ENCODE data around the gene GAPVD1.

DNA sequence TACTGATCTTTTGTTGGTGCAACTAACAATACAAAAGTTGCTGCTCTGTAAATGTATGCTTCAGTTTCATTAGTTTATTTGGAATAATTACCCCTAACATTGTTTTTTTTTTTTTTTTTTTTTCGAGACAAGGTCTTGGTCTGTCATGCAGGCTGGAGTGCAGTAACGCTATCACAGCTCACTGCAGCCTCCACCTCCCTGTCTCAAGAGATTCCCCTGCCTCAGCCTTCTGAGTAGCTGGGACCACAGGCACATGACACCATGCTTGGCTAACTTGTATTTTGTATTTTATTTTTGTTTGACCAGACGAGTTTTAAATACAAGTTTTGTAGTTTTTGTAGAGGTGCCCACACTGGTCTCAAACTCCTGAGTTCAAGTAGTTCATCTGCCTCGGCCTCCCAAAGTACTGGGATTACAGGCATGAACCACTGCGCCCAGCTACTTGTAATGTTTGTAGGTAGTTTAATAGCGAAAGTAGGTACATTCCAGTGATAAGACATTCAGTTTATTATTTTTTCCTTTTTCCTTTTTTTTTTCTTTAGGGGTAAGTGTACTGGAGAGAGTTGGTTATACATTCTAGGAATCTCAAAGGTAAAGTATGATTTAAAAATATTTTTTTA, 6.9 kb downstream of the GAPVD1 start:
- TF ChIP-seq, protein P1, sequence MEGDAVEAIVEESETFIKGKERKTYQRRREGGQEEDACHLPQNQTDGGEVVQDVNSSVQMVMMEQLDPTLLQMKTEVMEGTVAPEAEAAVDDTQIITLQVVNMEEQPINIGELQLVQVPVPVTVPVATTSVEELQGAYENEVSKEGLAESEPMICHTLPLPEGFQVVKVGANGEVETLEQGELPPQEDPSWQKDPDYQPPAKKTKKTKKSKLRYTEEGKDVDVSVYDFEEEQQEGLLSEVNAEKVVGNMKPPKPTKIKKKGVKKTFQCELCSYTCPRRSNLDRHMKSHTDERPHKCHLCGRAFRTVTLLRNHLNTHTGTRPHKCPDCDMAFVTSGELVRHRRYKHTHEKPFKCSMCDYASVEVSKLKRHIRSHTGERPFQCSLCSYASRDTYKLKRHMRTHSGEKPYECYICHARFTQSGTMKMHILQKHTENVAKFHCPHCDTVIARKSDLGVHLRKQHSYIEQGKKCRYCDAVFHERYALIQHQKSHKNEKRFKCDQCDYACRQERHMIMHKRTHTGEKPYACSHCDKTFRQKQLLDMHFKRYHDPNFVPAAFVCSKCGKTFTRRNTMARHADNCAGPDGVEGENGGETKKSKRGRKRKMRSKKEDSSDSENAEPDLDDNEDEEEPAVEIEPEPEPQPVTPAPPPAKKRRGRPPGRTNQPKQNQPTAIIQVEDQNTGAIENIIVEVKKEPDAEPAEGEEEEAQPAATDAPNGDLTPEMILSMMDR (conservative IDR thresholded peaks at IDR 0.05 in 1 of 2, IDR thresholded peaks at IDR 0.05 in 1 of 2; ENCODE audit: extremely low read depth in 1 of 2, insufficient read depth in 1 of 2, low read depth in 1 of 2, low read length in 2 of 2), result no peak
- TF ChIP-seq EZH2 (IDR thresholded peaks at IDR 0.05; ENCODE audit: borderline replicate concordance, low read length), result no peak

All from mammary epithelial cell (primary cell).